GM18519 (cell line): ENCODE measurements around the gene CCSER1.

Experiments
- ATAC-seq: cut with Tn5 transposase; IDR thresholded peaks from one replicate; pipeline ENCODE4 v1.9.1; 2021; ENCODE audit warnings: mild to moderate bottlenecking, moderate library complexity; ENCODE audit not compliant: unreplicated experiment, low FRiP score

Gene CCSER1

DNA sequence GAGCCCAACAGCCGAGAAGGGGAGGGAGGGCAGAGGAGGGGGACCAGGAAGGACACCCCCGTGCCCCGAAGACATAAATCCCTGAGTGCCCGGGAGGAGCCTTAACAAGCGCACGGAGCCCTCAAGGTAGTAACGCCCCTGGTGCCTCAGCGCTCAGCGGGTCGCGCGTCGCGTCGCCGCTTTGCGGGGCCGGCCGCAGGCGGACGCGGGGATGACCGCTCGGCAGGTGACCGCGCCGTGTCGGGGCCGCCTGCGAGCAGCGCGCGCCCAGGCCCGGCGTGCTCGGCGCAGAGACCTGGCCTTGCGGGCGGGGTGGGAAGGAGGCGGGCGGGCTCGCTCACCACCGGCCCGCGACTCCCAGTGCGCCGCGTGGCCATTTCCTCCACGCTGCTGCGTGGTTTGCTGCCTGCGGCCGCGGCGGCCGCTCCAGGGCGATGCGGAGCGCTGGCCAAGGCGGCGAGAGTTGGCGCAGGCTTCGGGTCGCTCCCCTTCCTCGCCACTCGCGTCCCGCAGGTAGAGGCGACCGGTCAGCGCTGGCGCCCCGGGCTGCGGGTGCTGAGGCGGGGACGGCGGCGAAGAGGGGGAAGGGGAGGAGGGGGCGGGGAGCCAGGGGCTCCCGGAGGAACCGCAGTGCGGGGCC is 632 bp downstream of the CCSER1 start:
- no peak for ATAC-seq

DNA sequence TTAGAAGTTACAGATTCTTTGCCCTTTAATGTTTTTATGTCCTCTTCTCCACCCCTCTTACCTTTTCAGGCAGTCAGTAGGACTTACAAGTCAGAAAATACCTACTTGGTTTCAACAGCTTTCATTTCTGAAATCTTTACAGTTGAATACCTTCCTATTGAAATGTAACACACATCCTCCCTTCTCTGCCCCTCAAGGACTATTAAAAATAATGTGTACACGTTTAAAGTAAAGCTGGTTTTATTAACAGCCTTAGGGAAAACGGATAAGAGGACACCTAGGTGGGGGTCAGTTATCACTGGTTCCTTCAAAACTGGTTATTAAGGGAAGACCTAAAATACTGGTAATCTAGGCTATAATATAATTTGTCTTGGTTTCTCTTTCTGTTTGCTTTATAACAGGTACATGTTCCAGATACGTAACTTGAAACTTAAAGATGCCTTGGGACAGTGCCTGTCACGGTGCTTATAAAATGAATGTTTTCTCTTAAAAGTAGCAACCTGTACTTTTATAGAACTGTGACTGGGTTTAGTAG is 1.8 kb downstream of the CCSER1 start:
- peak; percentile 28 for ATAC-seq

GRCh38 chr4:90130076-90130475 is 2.9 kb downstream of the CCSER1 start:
- ATAC-seq, result no peak

DNA sequence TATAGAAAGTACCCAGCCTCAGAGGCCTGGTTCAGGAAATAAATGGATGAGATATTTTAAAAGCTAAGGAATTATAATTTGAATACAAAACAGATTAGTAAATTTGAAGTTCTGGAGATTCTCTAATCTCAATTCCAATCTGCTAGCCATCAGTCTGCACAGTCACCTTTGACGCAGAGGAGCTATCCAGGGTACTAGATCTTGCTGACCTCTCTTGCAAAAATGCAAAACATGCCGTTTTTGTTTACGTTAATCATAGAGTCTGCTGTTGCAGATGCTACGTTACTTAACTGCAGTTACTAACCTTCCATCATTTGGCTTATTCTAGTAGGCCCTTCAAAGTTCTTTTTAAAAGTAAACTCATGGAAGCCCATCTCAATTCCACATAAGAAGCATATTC is 10.4 kb downstream of the CCSER1 start:
- no peak for ATAC-seq

GRCh38 chr4:90142081-90142480 is 14.9 kb downstream of the CCSER1 start:
- ATAC-seq, result no peak

- no peak for ATAC-seq
These were observed 18.1 kb downstream of the CCSER1 start for GRCh38 chr4:90145319-90145718.

GRCh38 chr4:90146306-90146705 is 19.1 kb downstream of the CCSER1 start:
- no peak for ATAC-seq

DNA sequence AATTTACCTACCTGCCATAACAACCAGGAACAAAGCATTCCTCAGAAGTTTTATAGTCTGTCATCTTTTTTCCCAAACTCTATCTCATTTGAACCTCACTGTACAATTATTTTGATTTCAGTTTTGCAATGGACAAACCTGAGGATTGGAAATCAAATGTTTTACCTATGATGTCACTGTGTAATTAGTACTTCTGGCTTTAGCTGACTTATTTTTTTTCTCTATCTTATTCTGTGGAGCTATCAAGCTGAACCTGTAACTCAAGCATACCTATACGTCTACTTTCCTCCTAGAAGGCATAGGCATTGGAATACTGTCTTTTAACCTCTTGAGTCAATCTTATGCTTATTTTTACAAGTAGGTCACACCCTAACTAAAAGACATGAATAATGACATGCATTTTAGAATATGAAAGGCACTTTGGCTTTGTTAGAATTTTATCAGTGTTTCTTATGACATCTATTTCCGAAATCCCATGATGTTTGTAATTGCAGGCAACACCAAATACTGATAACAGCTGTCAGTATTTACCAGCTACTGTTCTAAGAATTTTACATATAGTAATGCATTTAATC is 21.5 kb downstream of the CCSER1 start:
- ATAC-seq, result no peak

GRCh38 chr4:90152024-90152423 is 24.8 kb downstream of the CCSER1 start:
- no peak for ATAC-seq

- no peak for ATAC-seq
These were observed 32.0 kb downstream of the CCSER1 start for GRCh38 chr4:90159193-90159592.

DNA sequence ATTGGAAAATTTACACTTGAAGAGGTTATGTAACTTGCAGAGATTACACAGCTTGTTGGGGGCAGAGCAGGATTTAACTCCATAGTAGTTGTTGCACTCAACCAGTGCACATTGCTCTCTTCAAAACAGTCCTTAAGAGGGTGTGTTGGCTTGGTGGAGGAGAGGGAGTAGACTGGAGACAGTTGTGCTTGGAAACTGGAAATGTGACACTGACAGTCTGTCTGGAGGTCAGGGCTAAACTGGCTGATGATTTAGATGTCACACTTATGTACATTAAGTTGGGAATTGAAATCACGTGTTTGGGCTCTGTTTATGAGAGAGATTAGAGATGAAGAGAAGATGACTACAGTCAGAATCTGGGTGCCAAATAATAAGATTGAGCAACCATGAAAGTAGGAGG is 32.9 kb downstream of the CCSER1 start:
- no peak for ATAC-seq

- ATAC-seq, result no peak
These were observed 35.4 kb downstream of the CCSER1 start for GRCh38 chr4:90162566-90162965.

DNA sequence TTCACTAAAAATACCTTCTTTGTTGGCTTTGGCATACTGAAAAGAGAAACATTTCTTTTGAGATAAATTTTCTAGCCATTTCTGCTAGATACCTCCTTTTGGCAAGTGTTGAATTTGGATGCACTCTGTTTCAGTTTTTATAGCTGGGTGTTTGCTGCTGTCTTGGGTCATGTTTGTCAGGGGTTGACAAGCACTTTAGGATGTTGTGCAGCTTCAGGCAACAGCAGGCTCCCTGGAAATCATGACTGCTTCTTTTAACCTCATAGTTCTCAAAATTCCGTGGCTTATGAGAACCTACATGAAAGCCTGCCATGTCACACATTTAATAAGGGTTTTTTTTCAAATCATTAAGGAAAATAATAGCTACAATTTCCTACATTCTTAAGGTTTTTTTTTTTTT is 36.7 kb downstream of the CCSER1 start:
- no peak for ATAC-seq

- ATAC-seq, result peak; percentile 97
These were observed 38.7 kb downstream of the CCSER1 start for GRCh38 chr4:90165883-90166282.

DNA sequence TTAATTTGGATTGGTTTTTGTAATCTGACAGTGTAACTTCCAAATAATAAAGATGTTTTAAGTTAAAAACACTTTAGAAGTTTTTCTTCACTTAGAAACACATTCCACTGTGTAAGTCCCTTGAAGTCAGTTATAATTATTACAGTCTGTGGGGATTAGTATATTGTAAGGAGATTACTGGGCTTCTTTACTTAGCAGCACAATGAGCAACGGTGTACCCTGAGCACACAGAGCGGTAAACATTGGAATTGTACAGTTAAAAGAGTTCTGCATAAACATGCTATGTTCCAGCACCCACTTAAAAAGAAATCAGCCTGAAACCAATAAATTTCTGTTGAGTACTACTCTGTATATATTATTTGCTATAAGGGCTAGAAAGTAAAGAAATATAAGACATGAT is 44.3 kb downstream of the CCSER1 start:
- no peak for ATAC-seq

DNA sequence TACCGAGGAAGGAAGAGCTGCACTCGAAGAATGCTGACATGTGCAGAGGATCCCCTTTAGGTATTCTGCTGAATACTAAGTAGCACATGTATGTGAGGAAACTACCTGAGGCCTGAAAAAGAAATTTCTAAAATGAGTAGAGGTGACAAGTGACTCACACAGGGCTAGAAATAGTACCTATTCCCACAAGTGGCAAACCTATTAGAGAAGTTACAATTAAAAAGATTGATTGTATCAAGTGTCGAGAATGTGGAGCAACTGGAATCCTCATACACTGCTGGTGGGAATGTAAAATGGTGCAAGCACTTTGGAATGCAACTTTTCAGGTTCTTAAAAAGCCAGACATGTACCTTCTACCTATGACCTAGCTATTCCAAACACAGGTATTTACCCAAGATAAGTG is 47.4 kb downstream of the CCSER1 start:
- ATAC-seq, result no peak

DNA sequence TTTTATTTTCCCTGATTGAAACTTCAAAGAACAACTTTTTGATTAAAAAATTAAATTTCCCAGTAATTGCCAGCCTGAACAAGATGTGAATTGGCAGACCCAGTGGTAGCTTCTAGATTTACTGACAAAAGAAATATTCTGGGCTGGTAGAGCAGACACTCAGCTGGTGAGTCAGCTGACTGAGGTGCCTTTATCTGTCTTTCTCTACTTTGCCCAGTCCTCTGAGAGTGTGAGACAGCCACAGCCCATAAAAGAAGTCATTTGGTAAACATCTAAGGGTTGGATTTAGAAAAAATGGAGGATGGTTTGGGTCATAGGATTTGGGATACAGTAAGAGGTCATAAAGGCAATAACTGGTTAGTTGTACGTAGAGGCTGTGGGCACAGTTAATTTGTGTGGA is 54.5 kb downstream of the CCSER1 start:
- no peak for ATAC-seq

DNA sequence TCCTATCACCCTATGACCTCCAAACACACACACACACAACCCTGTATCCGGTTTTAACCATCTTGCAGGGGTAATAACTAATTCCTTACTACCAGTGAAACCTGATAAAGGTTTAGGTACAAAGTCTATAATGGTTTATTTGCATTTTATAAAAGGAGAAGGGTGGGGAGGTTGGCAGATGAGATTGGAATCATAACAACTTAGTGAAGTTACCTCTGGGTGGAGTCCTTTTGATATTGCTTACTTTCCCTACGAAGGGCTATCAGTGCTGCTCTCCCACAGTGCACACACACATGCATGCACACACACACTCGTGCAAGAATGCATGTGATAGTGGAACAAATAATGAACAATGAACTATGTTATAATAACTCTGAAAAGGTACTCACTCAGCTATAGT is 56.1 kb downstream of the CCSER1 start:
- no peak for ATAC-seq

DNA sequence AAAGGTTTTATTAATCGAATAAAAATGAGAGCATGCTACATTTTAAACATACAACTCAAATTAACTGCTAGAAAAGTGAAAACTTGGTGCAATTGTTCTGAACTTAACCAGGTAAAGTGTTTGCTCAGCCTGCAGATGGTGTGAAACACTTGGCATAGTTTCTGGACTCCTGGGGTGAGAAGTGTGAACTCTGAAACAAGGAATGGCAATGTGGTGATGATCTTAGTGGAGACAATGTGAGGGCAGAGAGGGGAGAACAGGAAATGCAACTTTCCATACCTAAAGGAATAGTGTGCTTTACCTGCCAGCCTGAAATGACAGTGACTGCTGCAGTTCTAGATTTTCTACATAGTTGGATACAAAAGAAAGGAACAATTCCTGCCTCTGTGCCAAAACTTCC is 57.4 kb downstream of the CCSER1 start:
- ATAC-seq, result no peak

- ATAC-seq, result no peak
These were observed 58.2 kb downstream of the CCSER1 start for GRCh38 chr4:90185416-90185815.

GRCh38 chr4:90186229-90186628 is 59.0 kb downstream of the CCSER1 start:
- no peak for ATAC-seq

DNA sequence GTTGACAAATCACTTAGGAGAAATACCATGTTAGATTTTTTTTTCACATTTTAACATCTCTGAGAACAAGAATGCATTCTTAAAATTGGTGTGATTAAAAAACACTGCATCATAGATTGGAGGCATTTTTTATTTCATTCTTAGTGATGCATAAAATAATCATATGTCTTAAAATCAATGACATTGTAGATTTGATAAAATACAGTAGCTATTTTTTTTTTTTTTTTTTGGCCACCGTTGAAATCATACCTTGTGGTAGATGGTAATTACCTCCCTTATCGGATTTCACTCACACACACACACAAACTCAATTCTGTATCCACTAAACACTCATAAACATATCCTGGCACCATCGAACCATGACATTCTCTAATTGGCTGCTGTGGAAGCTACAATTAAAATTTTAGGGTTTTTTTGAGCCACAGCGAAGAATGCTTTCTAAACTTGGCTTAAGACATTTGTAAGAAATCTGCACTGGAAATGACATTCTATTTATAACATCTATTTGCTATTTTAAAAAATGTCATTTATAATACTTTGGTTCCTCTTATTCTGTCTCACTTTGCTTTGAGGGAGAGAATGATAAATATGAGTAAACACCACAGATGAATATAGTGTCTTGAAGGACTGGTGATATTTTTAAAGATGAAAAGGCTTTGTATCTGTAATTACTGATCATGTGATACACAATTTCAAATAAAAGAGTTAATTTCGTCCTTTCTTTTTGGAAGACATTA is 60.1 kb downstream of the CCSER1 start:
- ATAC-seq, result no peak
